HG02798 (cell line): Measurements from ENCODE around the gene SLC24A2.

Experiments
- ATAC-seq: cut with Tn5 transposase; IDR thresholded peaks from one replicate; pipeline ENCODE4 v1.9.1; 2021; ENCODE audit warnings: mild to moderate bottlenecking; ENCODE audit not compliant: unreplicated experiment, poor library complexity

Gene SLC24A2

GRCh38 chr9:19768798-19769197 is 20.0 kb downstream of the SLC24A2 start:
- ATAC-seq: no peak

GRCh38 chr9:19759066-19759465 is 29.8 kb downstream of the SLC24A2 start:
- ATAC-seq: no peak

GRCh38 chr9:19757745-19758144 is 31.1 kb downstream of the SLC24A2 start:
- ATAC-seq: no peak

GRCh38 chr9:19754921-19755320 is 33.9 kb downstream of the SLC24A2 start:
- no peak for ATAC-seq

- ATAC-seq: no peak
Observed at GRCh38 chr9:19748278-19749126, 40.3 kb downstream of the SLC24A2 start.

GRCh38 chr9:19746223-19746622 is 42.6 kb downstream of the SLC24A2 start:
- ATAC-seq: no peak

GRCh38 chr9:19741178-19741577 is 47.7 kb downstream of the SLC24A2 start:
- no peak for ATAC-seq
